Smooth muscle cell (in vitro differentiated cells): Measurements from ENCODE around the gene CEP72. TPM values are rescaled to one million over a fixed set of nuclear protein-coding genes. Genes with fewer than 3 reads are reported as not detected.

Source experiments
- DNase-seq: peaks from one replicate; lab custom pipeline; 2025; ENCODE audit not compliant: unreplicated experiment; lab: John Stamatoyannopoulos, UW
- H2AFZ ChIP-seq: fragments of 200-600 bp; sonication (generic); 2 replicates; pipeline ENCODE4 v1.6.0; 2016; ENCODE audit warnings: antibody characterized with exemption, low read depth, mild to moderate bottlenecking
- H3F3A ChIP-seq: fragments of 200-600 bp; sonication (generic); 2 replicates; pipeline ENCODE4 v1.6.0; 2017; ENCODE audit warnings: antibody characterized with exemption, low read depth
- H3K27ac ChIP-seq: fragments of 200-600 bp; sonication (generic); 2 replicates; pipeline ENCODE4 v1.5.1; 2016; ENCODE audit warnings: low read depth, mild to moderate bottlenecking
- H3K27me3 ChIP-seq: fragments of 200-600 bp; sonication (generic); 2 replicates; pipeline ENCODE4 v1.6.1; 2016; ENCODE audit warnings: low read depth, mild to moderate bottlenecking
- H3K36me3 ChIP-seq: fragments of 200-600 bp; sonication (generic); 2 replicates; pipeline ENCODE4 v1.5.1; 2016; ENCODE audit warnings: low read depth
- H3K4me1 ChIP-seq: fragments of 200-600 bp; sonication (generic); 2 replicates; pipeline ENCODE4 v1.5.1; 2016; ENCODE audit warnings: low read depth
- H3K4me2 ChIP-seq: fragments of 200-600 bp; sonication (generic); 2 replicates; pipeline ENCODE4 v1.6.0; 2016; ENCODE audit warnings: mild to moderate bottlenecking
- H3K4me3 ChIP-seq: fragments of 200-600 bp; sonication (generic); 2 replicates; pipeline ENCODE4 v1.5.1; 2016; ENCODE audit warnings: mild to moderate bottlenecking
- H3K79me2 ChIP-seq: fragments of 200-600 bp; sonication (generic); 2 replicates; pipeline ENCODE4 v1.6.0; 2016; ENCODE audit warnings: low read depth, mild to moderate bottlenecking
- H3K9ac ChIP-seq: fragments of 200-600 bp; sonication (generic); 2 replicates; pipeline ENCODE4 v1.6.0; 2016; ENCODE audit warnings: low read depth
- H3K9me3 ChIP-seq: fragments of 200-600 bp; sonication (generic); replicated peaks from 2 replicates; pipeline ENCODE4 v1.5.1; 2016; ENCODE audit warnings: low read depth
- H4K20me1 ChIP-seq: fragments of 200-600 bp; sonication (generic); 2 replicates; pipeline ENCODE4 v1.6.0; 2016; ENCODE audit warnings: low read depth
- CTCF ChIP-seq: fragments of 200-600 bp; sonication (generic); IDR thresholded peaks from 2 replicates; pipeline ENCODE4 v1.5.1; 2017; ENCODE audit warnings: borderline replicate concordance, mild to moderate bottlenecking, antibody characterized with exemption; ENCODE audit not compliant: insufficient read depth, poor library complexity, severe bottlenecking
- WGBS: methylation state at CpG from one replicate; pipeline ENCODE4 v1.1.7; 2016; ENCODE audit warnings: low lambda C conversion rate; 5-methylcytosine and 5-hydroxymethylcytosine counted together
- polyA plus RNA-seq: library from polyadenylated mRNA; unstranded; fragments of >200 nt; fragmentation: Nextera tagmentation; extraction: Ambion mirVana; gene quantifications from 2 replicates; pipeline ENCODE4 v1.2.1, GENCODE V29; 2016
- total RNA-seq: library from RNA; depleted of rRNA; stranded (reverse); fragments of >200 nt; gene quantifications from 2 replicates; pipeline ENCODE4 v1.2.3, GENCODE V29; 2014

The CEP72 gene
- total and polyA plus RNA-seq, 2 experiments from 2014 or later, result 2.7 to 4.0 TPM

- Histone ChIP-seq H3K79me2 (no peaks in the 10 kb centered on the region), H3F3A (no peaks in the 10 kb centered on the region), H3K27ac (no peak overlapping the region), H3K4me3 (no peak overlapping the region), H3K27me3 (no peaks in the 10 kb centered on the region), H3K36me3 (no peaks in the 10 kb centered on the region), H3K4me1 (no peaks in the 10 kb centered on the region), H3K9ac (no peak overlapping the region), H3K9me3 (no peaks in the 10 kb centered on the region), H4K20me1 (no peaks in the 10 kb centered on the region), H2AFZ (no peak overlapping the region), H3K4me2 (no peak overlapping the region)
- TF ChIP-seq CTCF, result no peak
- WGBS, result 98% methylated on average over 15 of the region's 15 CpGs
- no peak for DNase-seq
These were observed 32.8 kb downstream of the CEP72 start for GRCh38 chr5:644971-645370.

- no peak overlapping the region for H3K9ac ChIP-seq
- H3F3A ChIP-seq, result no peaks in the 10 kb centered on the region
- over 99% methylated on average over 13 of the region's 13 CpGs for WGBS
- no peak overlapping the region for H2AFZ ChIP-seq
- H3K9me3 ChIP-seq, result no peaks in the 10 kb centered on the region
- no peaks in the 10 kb centered on the region for H3K4me1 ChIP-seq
- no peak overlapping the region for H3K27ac ChIP-seq
- no peak for TF ChIP-seq CTCF
- no peak for DNase-seq
- H3K79me2 ChIP-seq, result no peaks in the 10 kb centered on the region
- no peaks in the 10 kb centered on the region for H3K27me3 ChIP-seq
- H4K20me1 ChIP-seq, result no peaks in the 10 kb centered on the region
- no peak overlapping the region for H3K4me3 ChIP-seq
- H3K36me3 ChIP-seq, result no peaks in the 10 kb centered on the region
- H3K4me2 ChIP-seq, result no peak overlapping the region
These were observed 33.3 kb downstream of the CEP72 start for GRCh38 chr5:645421-645820.

GRCh38 chr5:646396-647201 is 34.5 kb downstream of the CEP72 start:
- DNase-seq, result no peak

More at GRCh38 chr5:646396-647201, 34.5 kb downstream of the CEP72 start:
- WGBS, result 97% methylated on average over 18 of the region's 18 CpGs
- Histone ChIP-seq H3K27me3 (no peaks in the 10 kb centered on the region), H3K36me3 (no peaks in the 10 kb centered on the region), H3K27ac (no peak overlapping the region), H3K4me1 (no peaks in the 10 kb centered on the region), H3K4me2 (no peak overlapping the region), H3K9me3 (no peaks in the 10 kb centered on the region), H3K79me2 (no peaks in the 10 kb centered on the region), H4K20me1 (no peaks in the 10 kb centered on the region), H3F3A (no peaks in the 10 kb centered on the region), H3K9ac (no peak overlapping the region), H3K4me3 (no peak overlapping the region), H2AFZ (no peak overlapping the region)
- TF ChIP-seq CTCF, result no peak
